HT-29 (cell line): ENCODE data around the gene SLC66A2. TPM values are rescaled to one million over a fixed set of nuclear protein-coding genes. Genes with fewer than 3 reads are reported as not detected.

Experiments
- DNase-seq: peaks from one replicate; pipeline ENCODE4 v3.0.0-alpha.2; 2015; ENCODE audit warnings: low spot score
- total RNA-seq: library from RNA; depleted of rRNA; stranded (reverse); fragments of >200 nt; shearing (Covaris generic); gene quantifications from 2 replicates; pipeline ENCODE4 v1.2.3, GENCODE V29; 2014

Gene SLC66A2
- total RNA-seq, 1 experiment from 2014 or later = 37.4 TPM

- no peak for DNase-seq
These were observed 46.9 kb downstream of the SLC66A2 start for GRCh38 chr18:79904357-79905147.

DNA sequence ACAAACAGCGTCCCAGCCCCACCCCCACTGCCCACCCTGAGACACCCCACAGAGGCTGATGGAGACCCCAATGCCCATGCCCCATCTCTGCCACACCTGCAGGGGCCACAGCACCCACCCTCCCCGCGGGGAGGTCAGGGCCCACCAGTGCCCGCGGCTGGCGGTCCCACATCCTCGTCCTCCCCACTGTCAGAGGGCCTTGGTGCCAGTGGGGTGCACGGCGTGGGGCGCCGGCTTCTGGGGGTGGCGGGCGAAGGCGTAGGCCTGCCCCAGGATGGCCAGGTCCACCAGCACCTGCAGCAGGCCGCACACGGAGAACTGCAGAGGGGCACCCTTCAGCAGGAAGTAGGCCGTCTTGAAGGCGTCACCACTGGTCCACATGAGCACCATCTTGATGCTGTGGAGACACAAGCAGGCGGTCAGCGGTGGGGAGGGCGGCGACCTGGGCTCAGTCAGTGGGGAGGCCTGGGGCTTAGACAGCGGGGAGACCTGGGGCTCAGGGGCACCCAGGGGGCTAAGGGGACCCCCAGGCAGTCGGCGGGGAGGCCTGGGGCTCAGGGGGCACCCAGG is 47.6 kb downstream of the SLC66A2 start:
- no peak for DNase-seq

GRCh38 chr18:79903071-79903635 is 48.3 kb downstream of the SLC66A2 start:
- no peak for DNase-seq

DNA sequence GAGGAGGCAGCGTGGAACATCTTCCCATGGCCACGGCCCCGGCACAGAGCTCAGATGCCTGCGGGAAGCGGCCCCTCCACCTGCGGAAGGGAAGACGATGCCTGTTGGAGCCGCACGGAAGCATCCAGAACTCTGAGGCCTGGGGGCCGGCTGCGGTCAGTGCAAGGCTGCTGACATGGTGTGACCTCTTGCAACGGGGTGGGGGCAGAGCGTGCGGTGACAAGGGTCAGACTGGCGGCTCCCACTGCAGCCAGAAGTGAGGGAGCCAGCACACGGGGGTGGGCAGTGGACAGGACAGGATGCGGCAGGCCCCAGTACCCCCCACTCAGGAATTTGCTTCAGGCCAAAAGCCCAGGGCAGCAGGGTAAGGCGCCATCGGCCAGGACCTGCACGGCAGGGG is 48.8 kb downstream of the SLC66A2 start:
- no peak for DNase-seq

DNA sequence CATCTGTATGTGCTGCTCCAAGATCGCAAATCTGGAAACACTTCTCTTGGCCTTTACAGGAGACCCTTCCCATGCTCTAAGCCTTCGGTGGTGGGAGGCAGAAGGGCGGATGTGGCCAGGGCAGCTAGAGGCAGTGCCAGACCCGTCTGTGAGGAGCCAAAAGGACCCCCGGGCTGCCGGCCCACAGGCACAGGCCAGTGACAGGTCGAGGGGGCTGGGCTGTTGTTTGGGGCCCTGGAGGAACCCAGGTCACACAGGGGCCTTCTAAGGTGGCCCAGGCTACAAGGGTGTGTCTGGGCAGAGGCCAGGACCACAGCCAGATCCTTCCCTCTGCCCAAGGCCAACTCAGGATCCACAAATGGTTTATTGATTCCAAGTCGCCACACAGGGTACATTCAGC is 49.4 kb downstream of the SLC66A2 start:
- DNase-seq = no peak

DNA sequence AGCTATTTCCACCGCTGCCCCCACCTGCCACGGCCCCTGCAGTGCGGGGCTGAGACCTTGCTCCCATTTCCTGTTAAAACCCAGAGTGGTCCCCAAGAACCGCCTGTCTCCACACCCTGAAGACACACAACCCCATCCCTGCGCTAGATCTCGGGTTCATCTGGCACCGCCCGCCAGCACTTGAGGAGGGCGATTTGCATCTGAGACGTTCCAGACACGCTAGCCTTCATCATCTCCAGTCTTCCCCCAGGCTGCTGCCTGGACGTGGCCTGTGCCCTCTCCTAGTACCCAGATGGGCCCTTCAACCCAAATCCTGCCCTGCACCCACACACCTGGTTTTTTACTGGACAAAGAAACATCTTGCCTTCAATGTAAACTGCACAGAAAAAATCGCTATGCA is 49.8 kb downstream of the SLC66A2 start:
- no peak for DNase-seq

- DNase-seq = no peak
These were observed 50.6 kb downstream of the SLC66A2 start for GRCh38 chr18:79900610-79901570.

DNA sequence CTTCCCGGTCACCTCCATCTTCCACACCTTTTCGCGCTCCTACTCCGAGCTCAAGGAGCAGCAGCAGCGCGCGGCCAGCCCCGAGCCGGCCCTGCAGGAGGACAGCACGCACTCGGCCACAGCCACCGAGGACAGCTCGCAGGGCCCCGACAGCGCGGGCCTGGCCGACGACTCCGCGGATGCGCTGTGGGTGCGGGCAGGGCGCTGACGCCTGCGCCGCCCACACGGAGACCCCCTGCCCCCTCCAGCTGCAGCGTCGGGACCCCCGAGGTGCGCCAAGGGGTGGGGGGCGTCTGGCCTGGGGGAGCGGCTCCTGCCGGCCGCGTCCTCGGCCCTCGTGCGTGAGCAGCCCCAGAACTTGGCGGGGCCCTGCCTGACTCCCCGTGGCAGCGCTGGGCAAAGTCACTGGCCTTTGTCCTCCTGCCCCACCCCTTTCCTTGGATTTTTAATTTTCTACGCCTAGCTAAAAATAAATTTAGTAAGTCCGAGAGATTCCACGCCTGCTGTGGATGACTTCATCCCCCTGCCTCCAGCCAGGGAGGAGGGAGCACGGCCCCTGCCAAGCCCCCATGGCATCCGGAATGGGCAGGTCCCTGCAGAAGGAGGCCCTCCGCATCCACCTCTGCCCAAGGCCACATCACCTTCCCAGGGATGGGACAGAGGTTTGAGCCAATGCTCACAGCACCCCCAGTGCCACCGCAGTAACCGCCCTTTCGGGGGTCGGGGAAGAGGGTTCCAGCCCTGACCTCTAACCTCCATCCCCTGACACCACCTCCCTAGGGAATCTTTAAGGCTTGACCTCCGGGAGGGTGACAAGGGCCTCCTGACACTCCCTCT is 51.6 kb downstream of the SLC66A2 start:
- DNase-seq = no peak

- DNase-seq = no peak
These were observed 52.4 kb downstream of the SLC66A2 start for GRCh38 chr18:79898952-79899608.

- no peak for DNase-seq
These were observed 53.4 kb downstream of the SLC66A2 start for GRCh38 chr18:79897940-79898625.

GRCh38 chr18:79896738-79897137 is 54.7 kb downstream of the SLC66A2 start:
- DNase-seq = no peak

DNA sequence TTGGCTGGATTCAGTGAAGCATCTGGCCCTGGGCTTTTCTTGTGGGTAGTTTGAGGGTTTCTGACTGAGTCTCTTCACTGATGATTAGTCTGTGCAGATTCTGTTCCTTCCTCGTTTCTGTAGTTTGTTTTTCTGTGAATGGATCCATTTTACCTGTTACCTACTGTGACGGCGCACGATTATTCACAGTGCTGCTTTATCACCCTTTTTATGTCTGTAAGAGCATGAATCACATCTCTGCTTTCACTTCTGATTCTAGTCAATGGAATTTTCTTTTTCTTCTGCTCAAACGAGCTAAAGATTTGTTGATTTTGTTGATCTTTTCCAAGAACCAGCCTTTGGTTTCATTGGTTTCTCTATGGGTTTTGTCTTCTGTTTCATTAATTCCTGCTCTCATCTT is 60.8 kb downstream of the SLC66A2 start:
- DNase-seq = no peak

- no peak for DNase-seq
These were observed 61.9 kb downstream of the SLC66A2 start for GRCh38 chr18:79889569-79889968.

DNA sequence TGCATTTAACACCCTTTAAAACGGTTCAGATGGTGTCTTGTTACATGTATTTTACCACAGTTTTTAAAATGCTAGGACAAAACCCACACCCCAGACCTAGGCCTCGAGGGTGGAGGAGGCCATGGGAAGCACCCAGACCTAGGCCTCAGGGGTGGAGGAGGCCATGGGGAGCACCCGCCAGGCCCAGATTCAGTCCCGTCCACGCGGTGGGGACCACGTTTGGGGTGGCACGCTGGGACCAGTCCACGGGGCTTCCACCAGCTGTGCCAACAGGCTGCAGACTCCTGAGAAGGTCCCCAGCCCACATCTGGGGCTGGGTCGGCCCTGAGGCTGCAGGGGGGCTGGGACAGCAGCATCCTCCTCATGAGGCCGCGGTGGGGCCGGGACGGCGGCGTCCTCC is 63.4 kb downstream of the SLC66A2 start:
- DNase-seq = no peak

- no peak for DNase-seq
These were observed 64.1 kb downstream of the SLC66A2 start for GRCh38 chr18:79887181-79888000.

DNA sequence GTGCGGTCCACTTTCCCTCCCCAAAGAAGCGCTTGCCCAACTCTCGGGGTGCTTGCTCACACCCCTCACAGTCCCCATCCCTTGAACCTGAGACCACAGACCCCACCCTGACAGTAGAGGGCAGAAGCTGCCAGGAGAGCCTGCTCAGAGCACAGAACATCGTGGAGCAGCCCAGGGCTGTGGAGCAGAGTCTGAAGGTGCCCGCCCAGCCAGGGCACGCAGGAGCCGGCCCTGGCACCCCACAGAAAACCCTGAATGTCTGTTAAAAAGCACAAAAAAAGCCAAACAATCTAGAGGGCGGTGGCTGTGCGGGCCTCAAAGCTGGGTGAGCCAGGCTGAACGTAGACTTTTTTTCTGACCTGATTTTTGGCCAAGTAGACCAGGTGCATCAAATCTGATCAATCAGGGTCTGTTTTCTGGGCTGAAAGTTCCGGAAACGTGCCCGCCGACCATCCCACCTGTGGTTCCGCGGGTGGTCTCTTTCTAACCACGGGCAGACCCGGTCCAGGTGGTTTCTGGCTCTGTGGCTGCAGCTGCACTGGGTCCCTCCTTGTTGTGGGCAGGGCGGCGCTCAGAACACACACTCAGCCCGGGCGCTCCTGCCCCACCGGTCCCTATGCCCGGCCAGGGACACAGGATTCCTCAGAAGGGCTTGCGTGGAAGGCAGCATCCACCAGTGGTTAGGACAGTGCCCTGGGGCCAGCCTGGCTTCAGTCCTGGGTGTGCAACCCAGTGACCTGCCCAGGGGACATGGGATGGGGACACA is 66.3 kb downstream of the SLC66A2 start:
- DNase-seq = no peak

DNA sequence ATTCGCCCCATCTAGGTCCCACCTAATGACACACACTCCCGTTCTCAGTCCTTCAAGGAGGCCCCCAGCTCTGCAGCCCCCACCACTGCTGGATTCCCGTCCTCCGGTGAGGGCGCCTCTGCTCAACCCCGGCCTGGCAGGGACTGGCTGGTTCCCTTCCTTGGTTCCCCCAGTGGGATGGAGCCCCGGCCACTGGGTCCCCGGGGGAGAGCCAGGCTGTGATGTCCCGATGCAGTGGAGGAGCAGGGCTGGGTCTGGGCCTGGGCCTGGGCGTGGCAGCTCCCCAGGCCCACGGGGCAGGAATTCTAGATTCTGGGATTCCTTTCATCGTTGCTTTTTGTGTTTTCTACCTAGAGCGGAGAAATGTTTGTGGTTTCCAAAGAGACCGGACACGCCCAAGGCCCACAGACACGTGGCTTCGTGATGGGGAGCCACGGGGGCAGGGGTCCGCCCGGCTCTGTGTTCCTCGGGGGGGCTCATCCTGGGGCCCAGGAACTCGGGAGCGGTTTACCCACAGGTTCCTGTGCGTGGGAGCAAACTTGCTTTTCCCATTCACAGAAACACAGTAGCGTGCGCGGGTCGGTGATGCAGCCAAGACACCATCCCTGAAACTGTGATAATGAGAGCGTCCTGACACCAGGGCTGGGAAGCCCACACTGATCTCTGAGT is 67.0 kb downstream of the SLC66A2 start:
- no peak for DNase-seq
